Left ventricle myocardium superior (tissue), 1 donor: ENCODE data around the gene FXYD7. TPM values are rescaled to one million over a fixed set of nuclear protein-coding genes. Genes with fewer than 3 reads are reported as not detected.
"Not testable (repeated sequence)": the region's sequence is repeated elsewhere in the genome, so short reads cannot be mapped to it uniquely, and the experiment has no call there.

Source experiments
- ATAC-seq: fragments of 200-7000 bp; cut with Tn5 transposase; one replicate; pipeline ENCODE4 v1.9.1; 2020; ENCODE audit warnings: mild to moderate bottlenecking, moderate library complexity
- DNase-seq: peaks from one replicate; pipeline ENCODE4 v3.0.0-alpha.2; 2020
- intact Hi-C: fragments of 100-400 bp; cut with micrococcal nuclease; formaldehyde crosslinking; loops from one replicate; pipeline ENCODE4 v1.11.0; 2022
- total RNA-seq: library from RNA; stranded (reverse); fragmentation: NEBNext Ultra II Directional; extraction: Animal tissue kit (Norgen Biotek cat#: 25700); gene quantifications from one replicate; pipeline ENCODE4 v1.2.1, GENCODE V29; 2021
- donor health status: DM: no; HTN: yes; CAD: no; lungs with severe emphysema.

The FXYD7 gene
- total RNA-seq, 1 donor from 2014 or later: not detected

- DNase-seq: peak; percentile 96
- ATAC-seq: peak; percentile 96
- intact Hi-C loops: no loop called here
Measured at GRCh38 chr19:35124098-35125060, 18.7 kb upstream of the FXYD7 start.

DNA sequence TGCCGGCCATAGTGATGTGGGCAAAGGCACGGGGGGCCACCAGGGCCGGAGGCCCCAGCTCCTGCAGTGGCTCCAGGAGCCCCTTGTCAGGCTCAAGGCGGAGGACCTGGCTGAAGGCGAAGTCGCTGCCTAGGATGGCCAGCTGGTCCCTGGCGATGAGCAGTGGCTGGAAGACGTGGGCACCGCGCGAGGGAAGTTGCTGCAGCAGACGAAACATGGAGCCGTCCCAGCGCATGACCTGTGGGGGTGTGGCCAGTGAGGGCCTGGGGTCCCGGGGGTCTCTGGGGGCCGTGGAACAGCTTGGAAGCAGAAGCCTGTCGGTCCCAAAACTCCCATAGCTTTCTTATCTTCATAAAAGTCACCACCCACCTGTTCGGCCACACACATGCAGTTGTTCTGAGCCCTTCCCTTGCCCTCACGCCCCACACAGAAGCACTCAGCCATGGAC lies 17.8 kb upstream of the FXYD7 start:
- ATAC-seq (no peak), DNase-seq (no peak)
- intact Hi-C loops: no loop called here

- intact Hi-C loops: no loop called here
- ATAC-seq: no peak
- no peak for DNase-seq
Measured at GRCh38 chr19:35125749-35126623, 17.1 kb upstream of the FXYD7 start.

- DNase-seq: no peak
- ATAC-seq: no peak
- intact Hi-C loops: no loop called here
Measured at GRCh38 chr19:35126624-35126959, 16.5 kb upstream of the FXYD7 start.

GRCh38 chr19:35127871-35128270 lies 15.2 kb upstream of the FXYD7 start:
- no peak for ATAC-seq
- intact Hi-C loops: no loop called here

DNA sequence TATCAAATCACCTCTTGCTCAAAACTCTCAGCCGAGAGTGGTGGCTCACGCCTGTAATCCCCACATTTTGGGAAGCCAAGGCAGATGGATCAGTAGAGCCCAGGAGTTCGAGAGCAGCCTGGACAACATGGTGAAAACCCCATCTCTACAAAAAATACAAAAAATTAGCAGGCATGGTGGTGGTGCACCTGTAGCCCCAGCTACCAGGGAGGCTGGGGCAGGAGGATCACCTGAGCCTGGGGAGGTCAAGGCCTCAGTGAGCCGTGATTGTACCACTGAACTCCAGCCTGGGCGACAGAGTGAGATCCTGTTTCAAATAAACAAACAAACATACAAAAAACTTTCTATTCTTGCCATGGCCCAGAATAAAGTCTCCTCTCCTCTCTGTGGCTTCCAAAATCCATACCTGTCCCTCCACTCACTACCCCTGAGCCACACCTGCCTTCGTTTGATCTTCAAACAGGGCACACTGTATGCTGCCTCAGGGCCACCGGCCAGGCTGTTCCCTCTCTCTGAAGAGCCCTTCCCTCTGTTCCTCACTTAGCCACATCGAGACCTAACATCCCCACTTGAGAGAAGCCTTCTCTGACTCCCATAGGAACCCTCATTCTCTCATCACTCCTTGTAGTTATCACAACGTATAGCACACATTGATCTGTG lies 14.5 kb upstream of the FXYD7 start:
- DNase-seq (no peak), ATAC-seq (no peak)
- intact Hi-C loops: no loop called here

More at GRCh38 chr19:35127871-35128270, 15.2 kb upstream of the FXYD7 start:
- no peak for DNase-seq

- ATAC-seq, intact Hi-C loops, DNase-seq: not testable (repeated sequence)
Measured at GRCh38 chr19:35129724-35130274, 13.3 kb upstream of the FXYD7 start.

GRCh38 chr19:35130761-35131720 lies 12.0 kb upstream of the FXYD7 start:
- intact Hi-C loops: no loop called here
- no peak for ATAC-seq
- DNase-seq: no peak

DNA sequence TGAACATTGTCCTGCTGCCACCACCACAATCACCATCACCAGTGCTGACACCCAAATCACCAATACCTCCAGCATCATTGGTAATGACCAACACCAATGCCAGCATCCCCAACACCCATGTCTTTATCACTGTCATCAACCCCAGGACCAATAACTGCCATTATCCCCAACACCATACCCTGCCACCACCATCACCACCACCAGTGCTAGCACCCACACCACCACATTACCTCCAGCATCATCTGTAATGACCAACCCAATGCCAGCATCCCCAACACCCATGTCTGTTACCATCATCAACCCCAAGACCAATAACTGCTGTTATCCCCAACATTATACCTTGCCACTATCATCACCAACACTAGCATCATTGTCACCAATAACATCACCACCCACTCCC lies 10.8 kb upstream of the FXYD7 start:
- DNase-seq (no peak), ATAC-seq (no peak)
- intact Hi-C loops: no loop called here

DNA sequence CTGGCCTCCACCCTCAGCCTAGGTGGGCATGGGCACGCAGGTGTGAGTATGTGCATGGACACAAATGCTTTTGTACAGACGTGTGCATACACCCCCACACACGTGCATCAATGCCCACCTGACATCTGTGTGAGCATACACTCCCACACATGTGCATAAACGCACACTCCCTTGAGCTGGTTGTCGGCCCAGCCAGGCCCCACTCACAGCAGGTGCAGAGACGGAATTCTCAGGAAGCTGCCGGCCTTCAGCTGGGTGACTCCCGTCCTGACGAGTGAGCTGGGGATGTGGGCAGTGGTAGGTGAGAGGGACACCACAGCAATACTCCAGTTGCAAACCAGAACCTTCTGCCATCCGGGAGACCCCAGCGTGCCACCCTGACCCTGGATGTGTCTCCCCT lies 9.2 kb upstream of the FXYD7 start:
- intact Hi-C loops: no loop called here

DNA sequence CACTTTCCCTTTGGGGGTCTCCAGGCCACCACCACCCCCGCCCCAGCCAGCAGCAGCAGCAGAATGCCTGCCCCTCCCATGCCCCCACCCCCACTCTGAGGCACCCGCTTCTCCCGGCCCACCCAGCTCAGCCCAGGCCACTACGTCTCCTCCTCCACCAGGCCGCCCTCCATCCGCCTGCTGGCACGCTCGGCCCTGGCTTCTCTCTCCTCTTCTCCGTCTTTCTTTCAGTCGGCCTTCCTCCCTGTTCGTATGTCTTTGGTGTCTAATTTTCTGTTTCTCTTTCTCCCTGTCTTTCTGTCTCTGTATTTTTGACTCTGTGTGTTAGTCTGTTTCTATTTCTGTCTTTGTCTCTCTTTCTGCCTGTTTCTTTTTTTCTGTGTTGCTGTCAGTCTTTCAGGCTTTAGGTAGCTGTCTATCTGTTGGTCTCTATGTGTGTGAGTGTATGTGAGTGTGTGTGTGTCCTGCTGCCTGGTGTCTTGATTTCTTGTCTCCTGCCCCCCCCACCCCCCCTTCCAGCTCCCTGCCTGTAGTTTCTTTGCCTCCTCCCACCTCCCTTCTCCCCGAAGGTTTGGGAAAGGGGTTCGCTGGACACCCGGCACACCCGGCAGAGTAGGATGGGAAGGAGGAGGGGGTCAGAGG lies 8.3 kb upstream of the FXYD7 start, which contains the start of gene LGI4:
Gene LGI4 (minus strand): TSS at position 459 of the 642 bp plus-strand sequence. CDS start 379 bp downstream, at position 80.
- intact Hi-C loops: no loop called here
- DNase-seq: no peak
- no peak for ATAC-seq

More for the DNA sequence above, 9.2 kb upstream of the FXYD7 start:
- DNase-seq (no peak), ATAC-seq (no peak)

DNA sequence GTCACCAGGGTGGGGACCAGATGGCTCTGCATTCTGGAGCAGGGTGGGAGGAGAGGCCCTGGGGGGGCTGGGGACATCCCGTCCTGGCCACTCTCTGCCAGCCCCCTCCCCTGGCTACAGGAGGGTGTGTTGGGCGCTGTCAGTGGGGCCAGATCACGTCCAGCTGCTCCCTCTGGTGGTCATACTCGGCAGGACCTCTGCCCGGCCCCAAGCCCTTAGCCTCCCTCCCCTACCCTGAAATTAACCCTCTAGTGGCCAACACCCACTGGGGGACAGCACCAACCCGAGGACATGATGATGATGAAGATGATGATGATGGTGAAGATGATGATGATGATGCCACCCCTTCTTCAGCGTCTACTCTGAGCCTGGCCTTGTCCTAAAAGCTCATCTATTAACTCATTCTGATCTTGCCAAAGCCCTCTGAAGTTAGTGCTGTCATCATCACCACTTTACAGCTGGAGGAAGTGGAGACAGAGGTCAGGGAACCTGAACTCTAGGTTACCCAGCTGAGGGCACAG lies 7.6 kb upstream of the FXYD7 start:
- intact Hi-C loops: no loop called here
- peak; percentile 88 for DNase-seq
- peak; percentile 46 for ATAC-seq

- ATAC-seq: no peak
- intact Hi-C loops: no loop called here
- DNase-seq: no peak
Measured at GRCh38 chr19:35136231-35136630, 6.8 kb upstream of the FXYD7 start.

DNA sequence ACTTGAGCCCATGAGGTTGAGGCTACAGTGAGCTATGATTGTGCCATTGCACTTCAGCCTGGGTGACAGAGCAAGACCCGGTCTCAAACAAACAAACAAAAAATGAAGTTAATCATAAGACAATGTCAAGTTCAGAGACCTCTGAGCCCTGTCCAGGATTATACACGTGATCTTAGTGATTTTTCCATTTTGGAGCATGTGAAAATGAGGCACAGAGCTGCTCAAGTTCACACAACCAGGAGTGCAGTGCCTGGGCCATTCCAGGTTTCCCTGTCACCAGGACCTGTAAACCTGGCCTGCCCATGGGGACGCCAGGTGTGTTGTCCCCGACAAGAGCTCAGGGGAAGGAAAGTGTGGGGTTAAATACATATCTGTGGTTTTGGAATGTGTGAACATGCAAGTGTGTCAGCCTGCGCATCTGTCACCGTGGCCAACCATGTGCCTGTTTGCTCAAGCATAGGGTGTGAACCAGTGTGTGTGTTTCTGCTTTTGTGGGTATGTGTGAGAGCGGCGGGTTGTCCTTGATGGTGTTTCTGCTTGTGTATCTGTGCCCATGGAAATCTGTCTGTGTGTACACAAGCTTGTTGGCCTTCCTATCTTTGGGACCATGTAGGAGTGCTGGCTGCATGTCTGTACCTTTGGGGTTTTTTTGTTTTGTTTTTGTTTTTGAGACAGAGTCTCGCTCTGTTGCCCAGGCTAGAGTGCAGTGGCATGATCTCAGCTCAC lies 5.9 kb upstream of the FXYD7 start:
- intact Hi-C loops: no loop called here
- ATAC-seq (no peak), DNase-seq (no peak)

DNA sequence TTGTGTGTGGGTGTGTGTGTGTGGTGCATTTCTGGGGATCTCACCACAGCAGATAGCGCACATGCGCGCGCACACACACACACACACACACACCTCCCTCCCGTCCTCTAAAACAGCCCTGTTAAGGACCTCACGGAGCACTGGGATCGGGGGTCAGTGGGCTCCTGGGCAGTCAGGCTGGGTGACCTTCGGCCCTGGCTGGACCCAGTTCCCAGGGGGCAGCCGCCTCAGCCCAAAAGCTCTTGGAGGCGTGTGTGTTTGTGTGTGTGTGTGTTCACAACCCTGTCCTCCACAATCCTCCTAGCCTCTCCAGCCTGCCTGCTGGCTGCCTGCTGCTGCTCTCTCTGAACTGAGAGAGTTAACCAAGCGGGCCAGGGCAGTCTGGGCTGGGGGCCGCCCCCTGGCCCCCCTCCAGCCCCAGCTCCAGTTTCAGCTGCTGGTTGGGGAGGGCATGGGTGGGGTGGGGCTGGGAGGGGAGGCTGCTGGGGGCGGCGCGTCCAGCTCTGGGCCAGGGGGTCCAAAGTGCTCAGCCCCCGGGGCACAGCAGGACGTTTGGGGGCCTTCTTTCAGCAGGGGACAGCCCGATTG lies 4.7 kb upstream of the FXYD7 start, which contains the start of gene FXYD1:
Gene FXYD1 (plus strand): TSS at position 520 of the 588 bp plus-strand sequence. CDS start 1,256 bp downstream, outside the sequence.
- DNase-seq (peak; percentile 84), ATAC-seq (peak; percentile 56)
- intact Hi-C loops: no loop called here
